K562 (cell line): Measurements from ENCODE around the gene MRM3.

Experiments
- CEBPB ChIP-seq: fragments of 450-650 bp; IDR thresholded peaks from 2 replicates; pipeline ENCODE4 v1.6.1; 2016; ENCODE audit warnings: missing genetic modification characterization, missing compliant biosample characterization
- CTCF ChIP-seq, 3 experiments: IDR thresholded peaks in 2 of 3; conservative IDR thresholded peaks in 1 of 3; 2 replicates each; pipeline ENCODE4 v1.5.1; 2011 to 2012; ENCODE audit warnings: low read length in 3 of 3, mild to moderate bottlenecking in 3 of 3, control low read depth in 2 of 3, improper control_type of control experiment in 1 of 3, inconsistent platforms in 1 of 3, low read depth in 1 of 3, mixed read lengths in 1 of 3, moderate library complexity in 1 of 3; ENCODE audit not compliant: insufficient read depth in 2 of 3
- E2F4 ChIP-seq: sonication (generic); formaldehyde crosslinking; IDR thresholded peaks from 2 replicates; pipeline ENCODE4 v1.8.0; 2022; ENCODE audit warnings: mild to moderate bottlenecking, low read depth, missing genetic modification reagents
- E2F8 ChIP-seq: fragments of 450-650 bp; IDR thresholded peaks from 2 replicates; pipeline ENCODE4 v1.7.1; 2018; ENCODE audit warnings: mild to moderate bottlenecking, low read depth; ENCODE audit not compliant: partially characterized antibody
- MEF2A ChIP-seq: IDR thresholded peaks from 2 replicates; pipeline ENCODE4 v1.6.1; 2011; ENCODE audit warnings: low read depth, mild to moderate bottlenecking, low read length, moderate library complexity; ENCODE audit not compliant: control insufficient read depth
- POLR2AphosphoS5 ChIP-seq: IDR thresholded peaks from 2 replicates; pipeline ENCODE4 v1.6.1; 2011; ENCODE audit warnings: mild to moderate bottlenecking, low read depth, low read length, moderate library complexity; ENCODE audit not compliant: control insufficient read depth, insufficient read depth
- SMAD1 ChIP-seq: fragments of 150-350 bp; IDR thresholded peaks from 2 replicates; pipeline ENCODE4 v1.6.1; 2014; ENCODE audit warnings: low read length, low read depth; ENCODE audit not compliant: partially characterized antibody
- SMARCA5 ChIP-seq: fragments of 450-650 bp; IDR thresholded peaks from 2 replicates; pipeline ENCODE4 v1.6.1; 2016
- XRCC3 ChIP-seq: fragments of 450-650 bp; IDR thresholded peaks from 2 replicates; pipeline ENCODE4 v1.6.1; 2017; ENCODE audit warnings: mild to moderate bottlenecking, moderate library complexity
- ZNF444 ChIP-seq: fragments of 250-450 bp; sonication (Bioruptor Pico); IDR thresholded peaks from 2 replicates; pipeline ENCODE4 v1.4.0; 2020; ENCODE audit warnings: mild to moderate bottlenecking, moderate library complexity
- ZNF592 ChIP-seq: fragments of 450-650 bp; IDR thresholded peaks from 2 replicates; pipeline ENCODE4 v1.6.1; 2017; ENCODE audit warnings: antibody characterized with exemption, mild to moderate bottlenecking
- TF ChIP-seq, protein P1 (sequence below), 3 experiments: fragments of 200-800 bp in 1 of 3; fragments of 250-450 bp in 1 of 3; fragments of 450-650 bp in 1 of 3; sonication (Bioruptor Pico) in 1 of 3; sonication (Bioruptor generic) in 1 of 3; formaldehyde crosslinking in 1 of 3; IDR thresholded peaks; 2 replicates each; pipeline versions ENCODE4 v1.6.1 to v1.8.0; 2016 to 2022; ENCODE audit warnings: mild to moderate bottlenecking in 2 of 3, missing genetic modification characterization in 2 of 3, missing compliant biosample characterization in 1 of 3, moderate library complexity in 1 of 3
- TF ChIP-seq, protein P2 (sequence below): fragments of 250-450 bp; sonication (Bioruptor Pico); IDR thresholded peaks from 2 replicates; pipeline ENCODE4 v1.9.0; 2021; ENCODE audit warnings: mild to moderate bottlenecking, inconsistent platforms

GRCh38 chr17:795276-795675 lies 13.1 kb downstream of the MRM3 start:
- no peak for TF ChIP-seq SMAD1
- TF ChIP-seq ZNF592, result no peak
- no peak for TF ChIP-seq XRCC3
- no peak for TF ChIP-seq E2F8
- TF ChIP-seq, protein P1, sequence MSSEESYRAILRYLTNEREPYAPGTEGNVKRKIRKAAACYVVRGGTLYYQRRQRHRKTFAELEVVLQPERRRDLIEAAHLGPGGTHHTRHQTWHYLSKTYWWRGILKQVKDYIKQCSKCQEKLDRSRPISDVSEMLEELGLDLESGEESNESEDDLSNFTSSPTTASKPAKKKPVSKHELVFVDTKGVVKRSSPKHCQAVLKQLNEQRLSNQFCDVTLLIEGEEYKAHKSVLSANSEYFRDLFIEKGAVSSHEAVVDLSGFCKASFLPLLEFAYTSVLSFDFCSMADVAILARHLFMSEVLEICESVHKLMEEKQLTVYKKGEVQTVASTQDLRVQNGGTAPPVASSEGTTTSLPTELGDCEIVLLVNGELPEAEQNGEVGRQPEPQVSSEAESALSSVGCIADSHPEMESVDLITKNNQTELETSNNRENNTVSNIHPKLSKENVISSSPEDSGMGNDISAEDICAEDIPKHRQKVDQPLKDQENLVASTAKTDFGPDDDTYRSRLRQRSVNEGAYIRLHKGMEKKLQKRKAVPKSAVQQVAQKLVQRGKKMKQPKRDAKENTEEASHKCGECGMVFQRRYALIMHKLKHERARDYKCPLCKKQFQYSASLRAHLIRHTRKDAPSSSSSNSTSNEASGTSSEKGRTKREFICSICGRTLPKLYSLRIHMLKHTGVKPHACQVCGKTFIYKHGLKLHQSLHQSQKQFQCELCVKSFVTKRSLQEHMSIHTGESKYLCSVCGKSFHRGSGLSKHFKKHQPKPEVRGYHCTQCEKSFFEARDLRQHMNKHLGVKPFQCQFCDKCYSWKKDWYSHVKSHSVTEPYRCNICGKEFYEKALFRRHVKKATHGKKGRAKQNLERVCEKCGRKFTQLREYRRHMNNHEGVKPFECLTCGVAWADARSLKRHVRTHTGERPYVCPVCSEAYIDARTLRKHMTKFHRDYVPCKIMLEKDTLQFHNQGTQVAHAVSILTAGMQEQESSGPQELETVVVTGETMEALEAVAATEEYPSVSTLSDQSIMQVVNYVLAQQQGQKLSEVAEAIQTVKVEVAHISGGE (CRISPR knock-in tag; IDR thresholded peaks at IDR 0.05), result no peak
- TF ChIP-seq, protein P2, sequence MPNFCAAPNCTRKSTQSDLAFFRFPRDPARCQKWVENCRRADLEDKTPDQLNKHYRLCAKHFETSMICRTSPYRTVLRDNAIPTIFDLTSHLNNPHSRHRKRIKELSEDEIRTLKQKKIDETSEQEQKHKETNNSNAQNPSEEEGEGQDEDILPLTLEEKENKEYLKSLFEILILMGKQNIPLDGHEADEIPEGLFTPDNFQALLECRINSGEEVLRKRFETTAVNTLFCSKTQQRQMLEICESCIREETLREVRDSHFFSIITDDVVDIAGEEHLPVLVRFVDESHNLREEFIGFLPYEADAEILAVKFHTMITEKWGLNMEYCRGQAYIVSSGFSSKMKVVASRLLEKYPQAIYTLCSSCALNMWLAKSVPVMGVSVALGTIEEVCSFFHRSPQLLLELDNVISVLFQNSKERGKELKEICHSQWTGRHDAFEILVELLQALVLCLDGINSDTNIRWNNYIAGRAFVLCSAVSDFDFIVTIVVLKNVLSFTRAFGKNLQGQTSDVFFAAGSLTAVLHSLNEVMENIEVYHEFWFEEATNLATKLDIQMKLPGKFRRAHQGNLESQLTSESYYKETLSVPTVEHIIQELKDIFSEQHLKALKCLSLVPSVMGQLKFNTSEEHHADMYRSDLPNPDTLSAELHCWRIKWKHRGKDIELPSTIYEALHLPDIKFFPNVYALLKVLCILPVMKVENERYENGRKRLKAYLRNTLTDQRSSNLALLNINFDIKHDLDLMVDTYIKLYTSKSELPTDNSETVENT (CRISPR knock-in tag), result no peak
- no peak for TF ChIP-seq ZNF444 (CRISPR knock-in tag)
- no peak for TF ChIP-seq MEF2A
- no peak for TF ChIP-seq CTCF (IDR thresholded peaks at IDR 0.05 in 2 of 3, conservative IDR thresholded peaks at IDR 0.05 in 1 of 3; ENCODE audit: insufficient read depth in 2 of 3, low read depth in 1 of 3, low read length in 3 of 3)
- TF ChIP-seq E2F4, result no peak
- no peak for TF ChIP-seq SMARCA5
- no peak for TF ChIP-seq POLR2AphosphoS5
- no peak for TF ChIP-seq CEBPB (tag)
